Astrocyte (in vitro differentiated cells and primary cell): ENCODE data around the gene ACVR1. TPM values are rescaled to one million over a fixed set of nuclear protein-coding genes. Genes with fewer than 3 reads are reported as not detected.

Experiments
- DNase-seq: peaks from one replicate; pipeline ENCODE4 v3.0.0-alpha.2; 2010; ENCODE audit warnings: low read depth
- FAIRE-seq: peaks from 2 replicates; lab custom pipeline; 2011; peaks lifted over from hg19 to GRCh38; lab: Jason Lieb, UNC
- H2AFZ ChIP-seq: 2 replicates; pipeline ENCODE4 v1.6.0; 2012; ENCODE audit warnings: low read depth, low read length, inconsistent platforms
- H3K27ac ChIP-seq: 2 replicates; pipeline ENCODE4 v1.5.1; 2011; ENCODE audit warnings: low read depth, low read length, inconsistent platforms
- H3K27me3 ChIP-seq: 2 replicates; pipeline ENCODE4 v1.6.0; 2011; ENCODE audit warnings: low read length, inconsistent platforms; ENCODE audit not compliant: insufficient read depth
- H3K36me3 ChIP-seq: 2 replicates; pipeline ENCODE4 v1.5.1; 2011; ENCODE audit warnings: low read length, inconsistent platforms; ENCODE audit not compliant: insufficient read depth
- H3K4me1 ChIP-seq: 2 replicates; pipeline ENCODE4 v1.5.1; 2011; ENCODE audit warnings: low read length, inconsistent platforms; ENCODE audit not compliant: insufficient read depth
- H3K4me2 ChIP-seq: 2 replicates; pipeline ENCODE4 v1.6.0; 2012; ENCODE audit warnings: low read length, inconsistent platforms
- H3K4me3 ChIP-seq: 2 replicates; pipeline ENCODE4 v1.5.1; 2011; ENCODE audit warnings: low read depth, mild to moderate bottlenecking, low read length, inconsistent platforms; ENCODE audit not compliant: insufficient read depth
- H3K79me2 ChIP-seq: 2 replicates; pipeline ENCODE4 v1.6.0; 2012; ENCODE audit warnings: mild to moderate bottlenecking, low read length, inconsistent platforms; ENCODE audit not compliant: insufficient read depth
- H3K9ac ChIP-seq: 2 replicates; pipeline ENCODE4 v1.6.0; 2012; ENCODE audit warnings: mild to moderate bottlenecking, low read length, inconsistent platforms
- H3K9me3 ChIP-seq: 2 replicates; pipeline ENCODE4 v1.5.1; 2012; ENCODE audit warnings: low read depth, mild to moderate bottlenecking, low read length, inconsistent platforms; ENCODE audit not compliant: insufficient read depth
- H4K20me1 ChIP-seq: 2 replicates; pipeline ENCODE4 v1.6.0; 2012; ENCODE audit warnings: low read length, inconsistent platforms; ENCODE audit not compliant: insufficient read depth
- H3K27ac Mint-ChIP-seq: one replicate; pipeline ENCODE4 v1.8.0; 2021; ENCODE audit warnings: mild to moderate bottlenecking, mixed read lengths; ENCODE audit not compliant: unreplicated experiment
- H3K27me3 Mint-ChIP-seq: one replicate; pipeline ENCODE4 v1.8.0; 2021; ENCODE audit warnings: low read depth, mixed read lengths; ENCODE audit not compliant: unreplicated experiment
- H3K36me3 Mint-ChIP-seq: one replicate; pipeline ENCODE4 v1.8.0; 2021; ENCODE audit warnings: low read depth, mixed read lengths; ENCODE audit not compliant: unreplicated experiment
- H3K4me1 Mint-ChIP-seq: one replicate; pipeline ENCODE4 v1.8.0; 2021; ENCODE audit warnings: low read depth, mixed read lengths; ENCODE audit not compliant: unreplicated experiment
- H3K4me3 Mint-ChIP-seq: one replicate; pipeline ENCODE4 v1.8.0; 2021; ENCODE audit warnings: mild to moderate bottlenecking, moderate library complexity, mixed read lengths; ENCODE audit not compliant: unreplicated experiment
- H3K9me3 Mint-ChIP-seq: one replicate; pipeline ENCODE4 v1.8.0; 2021; ENCODE audit warnings: mild to moderate bottlenecking, mixed read lengths; ENCODE audit not compliant: unreplicated experiment
- EZH2 ChIP-seq: IDR thresholded peaks from 2 replicates; pipeline ENCODE4 v1.6.1; 2012; ENCODE audit warnings: mild to moderate bottlenecking, low read length, inconsistent platforms; ENCODE audit not compliant: insufficient read depth
- total RNA-seq: library from RNA; stranded (reverse); gene quantifications from 2 replicates; pipeline ENCODE4 v1.2.1, GENCODE V29; 2021
- TF ChIP-seq, protein P1 (sequence below): IDR thresholded peaks from 2 replicates; pipeline ENCODE4 v1.5.1; 2011; ENCODE audit warnings: low read depth, mild to moderate bottlenecking, inconsistent platforms, low read length, moderate library complexity; ENCODE audit not compliant: insufficient read depth

Gene ACVR1
- total RNA-seq, 1 donor from 2014 or later, result 45.9 TPM

DNA sequence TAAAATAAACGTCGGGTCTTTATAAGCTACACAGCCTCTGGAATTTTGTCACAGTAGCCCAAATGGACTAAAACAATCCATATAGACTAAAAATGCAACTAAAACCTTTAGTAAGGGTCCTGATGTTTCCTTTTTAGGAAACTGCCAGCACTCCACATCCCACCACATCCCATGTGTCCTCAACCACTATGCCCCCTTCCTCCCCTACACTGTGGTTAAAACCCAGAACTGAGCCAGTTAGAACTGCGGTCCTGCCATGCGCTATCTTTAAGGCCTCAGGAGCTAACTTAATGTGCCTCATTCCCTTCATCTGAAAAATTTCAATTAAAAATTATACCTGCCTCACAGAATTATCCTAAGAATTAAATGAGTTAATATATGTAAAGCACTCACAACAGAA is 41.1 kb downstream of the ACVR1 start:
- Mint-ChIP-seq H3K36me3 (peaks cover 6% of the 10 kb centered on the region), H3K27me3 (no peaks in the 10 kb centered on the region), H3K4me3 (no peak overlapping the region), H3K4me1 (peaks cover 63% of the 10 kb centered on the region), H3K27ac (peak overlapping the region; percentile 18), H3K9me3 (no peaks in the 10 kb centered on the region)
- Histone ChIP-seq H4K20me1 (peaks cover 15% of the 10 kb centered on the region), H3K27ac (no peak overlapping the region), H3K79me2 (peaks cover 75% of the 10 kb centered on the region), H2AFZ (no peak overlapping the region), H3K4me3 (no peak overlapping the region), H3K4me1 (peaks cover 51% of the 10 kb centered on the region), H3K9me3 (no peaks in the 10 kb centered on the region), H3K27me3 (no peaks in the 10 kb centered on the region), H3K4me2 (no peak overlapping the region), H3K36me3 (no peaks in the 10 kb centered on the region), H3K9ac (no peak overlapping the region)
- TF ChIP-seq, protein P1, sequence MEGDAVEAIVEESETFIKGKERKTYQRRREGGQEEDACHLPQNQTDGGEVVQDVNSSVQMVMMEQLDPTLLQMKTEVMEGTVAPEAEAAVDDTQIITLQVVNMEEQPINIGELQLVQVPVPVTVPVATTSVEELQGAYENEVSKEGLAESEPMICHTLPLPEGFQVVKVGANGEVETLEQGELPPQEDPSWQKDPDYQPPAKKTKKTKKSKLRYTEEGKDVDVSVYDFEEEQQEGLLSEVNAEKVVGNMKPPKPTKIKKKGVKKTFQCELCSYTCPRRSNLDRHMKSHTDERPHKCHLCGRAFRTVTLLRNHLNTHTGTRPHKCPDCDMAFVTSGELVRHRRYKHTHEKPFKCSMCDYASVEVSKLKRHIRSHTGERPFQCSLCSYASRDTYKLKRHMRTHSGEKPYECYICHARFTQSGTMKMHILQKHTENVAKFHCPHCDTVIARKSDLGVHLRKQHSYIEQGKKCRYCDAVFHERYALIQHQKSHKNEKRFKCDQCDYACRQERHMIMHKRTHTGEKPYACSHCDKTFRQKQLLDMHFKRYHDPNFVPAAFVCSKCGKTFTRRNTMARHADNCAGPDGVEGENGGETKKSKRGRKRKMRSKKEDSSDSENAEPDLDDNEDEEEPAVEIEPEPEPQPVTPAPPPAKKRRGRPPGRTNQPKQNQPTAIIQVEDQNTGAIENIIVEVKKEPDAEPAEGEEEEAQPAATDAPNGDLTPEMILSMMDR, result no peak
- DNase-seq (no peak), FAIRE-seq (no peak)

DNA sequence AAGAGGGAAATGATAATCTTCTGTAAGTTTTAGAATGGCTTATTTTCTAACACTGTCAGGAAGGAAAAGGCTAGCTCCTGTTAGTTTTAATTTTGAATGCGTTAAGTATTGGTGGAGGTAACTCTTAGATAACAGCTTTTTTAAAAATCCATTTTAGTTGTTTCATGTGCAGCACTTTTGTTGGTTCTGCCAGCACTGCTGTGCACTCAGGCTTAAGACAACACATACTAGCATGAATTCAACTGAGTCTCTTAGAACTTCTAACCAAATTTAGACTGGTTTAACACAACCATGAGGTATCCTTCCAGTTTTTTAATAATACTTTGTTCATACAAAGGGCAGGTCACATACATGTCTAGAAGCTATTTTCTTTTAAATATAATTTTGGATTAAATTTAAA is 42.4 kb downstream of the ACVR1 start:
- H3K4me3 ChIP-seq, result no peak overlapping the region
- peaks cover 56% of the 10 kb centered on the region for H3K4me1 Mint-ChIP-seq
- H3K27ac Mint-ChIP-seq, result no peak overlapping the region
- H3K4me1 ChIP-seq, result peaks cover 38% of the 10 kb centered on the region
- peaks cover 9% of the 10 kb centered on the region for H3K36me3 Mint-ChIP-seq
- TF ChIP-seq, protein P1, result no peak
- TF ChIP-seq EZH2, result no peak
- H3K9ac ChIP-seq, result no peak overlapping the region
- no peak overlapping the region for H3K27ac ChIP-seq
- H3K4me2 ChIP-seq, result no peak overlapping the region
- no peaks in the 10 kb centered on the region for H3K36me3 ChIP-seq
- H3K4me3 Mint-ChIP-seq, result no peak overlapping the region
- peaks cover 82% of the 10 kb centered on the region for H3K79me2 ChIP-seq
- no peaks in the 10 kb centered on the region for H3K9me3 Mint-ChIP-seq
- H3K27me3 ChIP-seq, result no peaks in the 10 kb centered on the region
- FAIRE-seq (no peak), DNase-seq (no peak)
- H4K20me1 ChIP-seq, result peaks cover 2% of the 10 kb centered on the region
- no peak overlapping the region for H2AFZ ChIP-seq
- H3K27me3 Mint-ChIP-seq, result no peaks in the 10 kb centered on the region
- H3K9me3 ChIP-seq, result no peaks in the 10 kb centered on the region

DNA sequence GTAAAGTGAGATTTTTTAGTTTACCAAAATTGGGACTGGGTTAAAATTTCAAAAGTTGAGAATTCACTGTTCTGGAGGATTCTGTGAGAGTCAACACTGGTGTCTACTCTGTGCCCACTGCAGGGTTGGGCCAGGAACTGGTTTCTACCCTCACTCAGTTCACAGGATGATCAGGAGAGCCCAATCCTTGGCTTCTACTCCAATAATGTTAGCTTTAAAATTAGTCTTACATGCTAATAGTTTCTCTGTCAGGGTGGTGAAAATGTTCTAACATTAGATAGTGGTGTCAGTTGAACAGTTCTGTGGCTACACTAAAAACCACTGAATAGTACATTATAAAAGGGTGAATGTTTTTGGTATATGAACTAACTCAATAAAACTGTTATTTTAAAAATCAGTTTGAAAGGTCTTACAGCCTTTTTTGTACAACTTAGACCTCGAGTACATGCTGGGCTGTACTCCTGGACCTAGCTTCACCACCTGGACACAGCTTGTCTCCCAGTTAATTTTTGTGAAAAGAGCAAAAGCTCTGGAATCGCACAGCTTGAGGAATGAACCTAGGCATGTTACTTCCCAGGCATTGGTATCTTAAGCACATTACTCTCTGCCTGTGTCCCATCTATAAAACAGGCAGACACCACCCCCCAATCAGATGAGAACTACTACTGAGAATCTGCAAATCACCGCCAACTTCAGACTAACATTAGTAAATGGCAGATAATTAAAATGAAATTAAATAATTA is 44.4 kb downstream of the ACVR1 start:
- Histone ChIP-seq H3K4me2 (peak overlapping the region; percentile 68), H3K36me3 (no peaks in the 10 kb centered on the region), H3K9ac (peak overlapping the region; percentile 66), H3K9me3 (no peaks in the 10 kb centered on the region), H3K4me3 (peak overlapping the region; percentile 4), H3K27me3 (no peaks in the 10 kb centered on the region), H4K20me1 (no peaks in the 10 kb centered on the region), H3K27ac (peak overlapping the region; percentile 94), H3K79me2 (peaks cover 75% of the 10 kb centered on the region), H3K4me1 (peaks cover 19% of the 10 kb centered on the region), H2AFZ (no peak overlapping the region)
- peaks cover 6% of the 10 kb centered on the region for H3K36me3 Mint-ChIP-seq
- FAIRE-seq, result no peak
- H3K4me3 Mint-ChIP-seq, result peak overlapping the region; percentile 64
- no peak for TF ChIP-seq EZH2
- TF ChIP-seq, protein P1, result no peak
- H3K27me3 Mint-ChIP-seq, result no peaks in the 10 kb centered on the region
- no peaks in the 10 kb centered on the region for H3K9me3 Mint-ChIP-seq
- peak overlapping the region; percentile 99 for H3K27ac Mint-ChIP-seq
- DNase-seq, result peak; percentile 63
- peaks cover 38% of the 10 kb centered on the region for H3K4me1 Mint-ChIP-seq
